Subcutaneous adipose tissue (tissue), 4 donors: ENCODE measurements around the gene CIC. TPM values are rescaled to one million over a fixed set of nuclear protein-coding genes. Genes with fewer than 3 reads are reported as not detected.

Source experiments
- CTCF ChIP-seq: fragments of 450-650 bp; IDR thresholded peaks from one replicate; pipeline ENCODE4 v1.5.1; 2016; ENCODE audit warnings: low read depth, mild to moderate bottlenecking, control low read depth, antibody characterized with exemption, moderate library complexity
- total RNA-seq, 4 donors: library from RNA; depleted of rRNA; stranded (reverse); fragments of >200 nt; gene quantifications; one replicate each; pipeline ENCODE4 v1.1.0, GENCODE V29; 2016

CIC gene
- total RNA-seq, result 10 to 100 TPM; 12.4 to 49.9 (median 14.9) TPM

DNA sequence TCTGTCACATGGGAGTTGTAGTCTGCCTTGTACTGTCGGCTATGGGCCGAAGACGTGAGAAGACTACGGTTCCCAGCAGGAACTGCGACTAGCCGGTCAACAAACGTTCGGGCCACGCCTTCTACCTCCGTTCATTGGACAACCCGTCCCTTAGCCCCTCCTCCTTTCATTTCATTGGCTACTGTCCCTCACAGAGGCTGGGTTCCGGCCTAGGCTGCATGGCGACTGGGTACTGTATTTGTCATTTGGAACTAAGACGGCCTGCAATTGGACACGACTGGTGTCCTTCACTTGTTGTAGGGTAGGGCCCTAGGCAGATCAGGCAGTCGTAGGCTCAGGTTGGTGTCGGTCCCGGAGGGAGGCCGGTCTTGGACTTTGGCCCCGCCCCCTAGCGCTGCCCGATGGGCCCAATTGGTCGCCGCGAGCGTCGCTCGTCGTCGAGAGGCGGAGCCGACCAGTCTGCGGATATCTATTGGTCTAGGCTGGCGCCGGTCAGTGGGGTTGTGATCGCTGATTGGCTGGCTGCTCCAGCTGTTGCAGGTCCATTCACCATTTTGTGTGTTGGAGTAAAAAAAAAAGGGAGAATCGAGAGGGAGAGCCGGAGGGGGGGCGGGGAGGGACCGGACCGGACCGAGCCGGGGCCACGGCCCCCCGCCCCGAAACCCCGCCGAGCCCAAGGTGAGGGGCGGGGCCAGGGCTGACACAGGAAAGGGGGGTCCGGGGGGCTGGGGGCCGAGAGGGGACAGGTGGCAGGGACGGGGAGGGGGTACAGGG lies at the start of gene CIC:
CIC (plus strand) TSS at position 549 of the 774 bp plus-strand sequence. CDS start 2,532 bp downstream, outside the sequence.
- no peak for TF ChIP-seq CTCF

DNA sequence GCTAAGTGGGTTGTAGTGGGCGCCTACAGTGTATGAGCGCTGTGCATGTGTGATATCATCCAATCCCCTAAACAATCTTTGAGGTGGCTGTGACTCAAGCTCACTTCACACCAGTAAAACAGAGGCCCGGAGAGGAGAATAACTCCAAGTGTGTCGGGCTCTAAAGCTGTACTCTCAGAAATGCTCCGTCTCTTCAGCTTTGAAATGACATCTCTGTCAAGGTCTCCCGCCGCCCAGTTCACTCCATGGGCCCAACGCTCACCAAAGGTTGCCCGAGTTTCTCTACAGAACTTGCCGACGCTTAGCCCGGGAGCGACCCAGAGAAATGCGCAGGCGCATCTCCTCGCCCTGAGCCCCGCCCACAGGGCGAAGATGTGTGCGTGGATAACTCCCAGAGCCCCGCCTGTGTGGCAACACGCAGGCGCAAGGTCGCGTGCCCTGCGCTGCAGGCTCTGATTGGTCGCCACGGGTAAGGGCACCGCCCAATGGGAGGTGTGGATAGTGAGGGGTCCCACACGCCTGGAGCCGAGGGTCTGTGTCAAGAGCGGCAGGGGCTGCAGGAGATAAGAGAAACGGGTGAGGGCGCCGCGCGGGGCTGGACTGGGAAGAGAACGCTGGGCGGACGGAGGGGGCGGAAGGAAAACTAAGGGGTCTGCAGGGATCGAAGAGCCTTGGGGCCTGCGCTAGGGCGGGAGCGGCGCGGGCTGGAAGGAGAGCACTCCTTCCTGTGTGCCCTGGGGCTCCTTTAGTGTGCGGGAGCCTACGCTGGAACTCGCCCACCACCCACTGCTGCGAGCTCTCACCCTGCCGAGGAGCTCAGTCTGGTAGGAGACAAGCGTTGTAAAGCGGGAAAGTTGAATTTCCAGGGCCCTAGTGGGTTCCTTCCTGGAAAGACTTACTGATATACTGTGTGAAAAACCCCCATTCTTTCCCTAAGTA lies 49.0 kb upstream of the CIC start, which contains the start of gene ZNF526:
ZNF526 (plus strand) TSS at position 501 of the 939 bp plus-strand sequence. CDS start 4,092 bp downstream, outside the sequence.
- TF ChIP-seq CTCF, result no peak

- no peak for TF ChIP-seq CTCF
These were observed 48.3 kb upstream of the CIC start for GRCh38 chr19:42220751-42221097.

DNA sequence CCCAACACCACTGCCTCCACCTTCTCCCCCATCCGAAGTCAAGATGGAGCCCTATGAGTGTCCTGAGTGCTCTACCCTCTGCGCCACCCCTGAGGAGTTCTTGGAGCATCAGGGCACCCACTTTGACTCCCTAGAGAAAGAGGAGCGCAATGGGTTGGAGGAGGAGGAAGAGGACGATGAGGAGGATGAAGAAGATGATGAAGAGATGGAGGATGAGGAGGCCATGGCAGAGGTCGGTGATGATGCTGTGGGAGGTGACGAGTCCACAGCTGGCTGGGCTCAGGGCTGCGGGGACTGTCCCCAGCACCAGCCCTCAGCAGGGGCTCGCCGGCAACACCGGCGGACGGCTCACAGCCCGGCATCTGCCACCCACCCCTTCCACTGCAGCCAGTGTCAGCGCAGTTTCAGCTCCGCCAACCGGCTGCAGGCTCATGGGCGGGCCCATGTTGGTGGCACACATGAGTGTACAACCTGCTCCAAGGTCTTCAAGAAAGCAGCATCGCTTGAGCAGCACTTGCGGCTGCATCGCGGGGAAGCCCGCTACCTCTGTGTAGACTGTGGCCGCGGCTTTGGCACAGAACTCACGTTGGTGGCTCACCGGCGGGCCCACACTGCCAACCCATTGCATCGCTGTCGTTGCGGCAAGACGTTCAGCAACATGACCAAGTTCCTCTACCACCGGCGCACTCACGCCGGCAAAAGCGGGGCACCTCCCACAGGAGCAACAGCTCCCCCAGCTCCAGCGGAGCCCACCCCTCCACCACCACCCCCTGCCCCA lies 43.9 kb upstream of the CIC start:
- TF ChIP-seq CTCF, result no peak

DNA sequence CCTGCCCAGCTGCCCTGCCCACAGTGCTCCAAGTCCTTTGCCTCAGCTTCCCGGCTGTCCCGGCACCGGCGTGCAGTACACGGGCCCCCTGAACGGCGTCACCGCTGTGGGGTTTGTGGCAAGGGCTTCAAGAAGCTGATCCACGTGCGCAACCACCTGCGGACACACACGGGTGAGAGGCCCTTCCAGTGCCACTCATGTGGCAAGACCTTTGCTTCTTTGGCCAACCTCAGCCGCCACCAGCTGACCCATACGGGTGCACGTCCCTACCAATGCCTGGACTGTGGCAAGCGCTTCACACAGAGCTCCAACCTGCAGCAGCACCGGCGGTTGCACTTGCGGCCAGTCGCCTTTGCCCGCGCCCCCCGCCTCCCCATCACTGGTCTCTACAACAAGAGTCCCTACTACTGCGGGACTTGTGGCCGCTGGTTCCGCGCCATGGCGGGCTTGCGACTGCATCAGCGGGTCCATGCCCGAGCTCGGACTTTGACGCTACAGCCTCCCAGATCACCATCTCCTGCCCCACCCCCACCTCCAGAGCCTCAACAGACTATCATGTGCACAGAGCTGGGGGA lies 43.2 kb upstream of the CIC start:
- no peak for TF ChIP-seq CTCF

- no peak for TF ChIP-seq CTCF
These were observed 42.2 kb upstream of the CIC start for GRCh38 chr19:42226886-42227285.
